GM18502 (cell line): ENCODE results near the gene TOM1L2.

Experiments
- ATAC-seq: cut with Tn5 transposase; IDR thresholded peaks from one replicate; pipeline ENCODE4 v1.9.1; 2021; ENCODE audit warnings: mild to moderate bottlenecking; ENCODE audit not compliant: unreplicated experiment, poor library complexity

The TOM1L2 gene

DNA sequence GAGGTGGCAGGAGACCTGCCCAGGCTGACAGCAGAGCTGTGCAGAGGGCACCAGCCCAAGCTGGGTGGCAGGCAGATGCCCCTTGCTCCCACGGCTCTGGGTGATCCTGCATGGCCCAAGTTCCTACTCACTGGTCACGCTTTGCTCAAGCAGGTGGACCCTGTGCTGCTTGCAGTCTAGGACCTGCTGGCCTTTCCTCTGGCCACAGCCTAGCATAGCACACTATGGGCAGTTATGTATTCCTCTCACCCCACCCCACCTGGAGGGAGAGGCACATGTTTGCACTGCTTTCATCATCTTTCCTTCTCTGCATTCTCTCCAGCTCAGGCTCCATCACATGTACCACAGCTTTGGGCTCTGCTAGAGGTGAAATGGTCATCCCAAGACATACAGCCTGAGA, 115.8 kb downstream of the TOM1L2 start:
- no peak for ATAC-seq

DNA sequence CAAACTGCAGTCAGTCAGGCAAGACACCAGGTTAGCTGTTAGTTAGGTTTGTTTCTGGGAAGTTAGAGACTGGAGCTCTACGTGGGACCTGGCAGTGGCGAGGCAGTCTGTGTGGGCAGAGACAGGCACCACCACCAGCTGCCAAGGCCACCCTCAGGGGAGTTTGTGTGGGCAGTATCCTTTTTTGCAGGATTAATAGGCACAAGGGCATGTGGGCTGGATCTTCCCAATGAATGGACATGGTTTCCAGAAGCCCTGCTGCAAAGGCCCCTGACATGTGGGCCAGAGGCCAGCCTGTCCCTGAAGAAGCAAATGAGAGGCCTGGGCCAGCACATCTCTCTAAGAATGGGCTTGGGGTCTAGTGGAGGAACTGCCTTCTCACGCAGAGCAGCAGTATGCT, 116.2 kb downstream of the TOM1L2 start:
- ATAC-seq, result no peak

DNA sequence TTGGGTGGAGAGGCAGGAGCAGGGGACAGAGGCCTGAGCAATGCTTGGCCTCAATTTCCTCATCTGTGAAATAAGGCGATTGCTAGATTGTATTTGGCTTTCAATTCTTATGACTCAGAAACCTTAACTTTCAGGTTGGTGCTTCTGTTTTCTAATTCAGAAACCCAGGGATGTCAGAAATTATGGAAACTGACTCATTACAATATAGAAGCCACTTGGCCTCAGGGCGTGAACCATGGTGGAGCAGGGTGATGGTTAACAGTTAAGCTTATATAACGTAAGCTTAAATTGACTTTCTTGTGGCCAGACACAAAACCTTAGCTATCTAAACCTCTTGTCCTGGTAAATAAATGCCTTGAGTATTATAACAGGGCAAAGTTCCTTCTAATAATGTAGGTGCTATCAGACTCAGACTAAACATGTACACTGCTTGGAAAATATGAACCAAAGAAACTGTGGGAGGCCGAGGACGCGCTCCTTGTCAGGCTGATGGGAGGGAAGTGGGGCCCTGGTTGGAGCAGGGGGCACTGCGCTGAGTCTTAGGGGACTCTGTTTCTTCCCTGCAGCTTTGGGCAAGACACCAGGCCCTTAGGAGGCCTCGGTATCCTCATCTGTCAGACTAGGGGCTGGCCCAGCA, 118.3 kb downstream of the TOM1L2 start:
- no peak for ATAC-seq

DNA sequence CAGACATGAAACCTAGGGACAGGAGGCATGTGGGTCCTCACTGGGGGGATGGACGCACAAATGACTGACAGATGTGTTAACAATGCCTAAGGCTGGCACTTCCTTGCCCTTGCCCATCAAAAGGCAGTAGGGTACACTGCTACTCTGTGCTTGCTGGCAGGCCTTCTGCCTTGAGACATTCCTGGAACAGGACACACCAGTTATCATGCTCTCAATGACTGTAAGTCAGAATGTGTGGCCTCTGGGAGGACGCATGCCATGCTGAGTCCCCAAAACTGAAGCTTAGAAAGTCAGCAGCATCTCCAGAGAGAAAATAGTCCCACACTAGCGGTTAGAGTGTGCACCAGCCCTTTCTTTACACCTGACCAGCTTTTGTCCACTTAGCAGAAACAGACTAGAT, 119.3 kb downstream of the TOM1L2 start:
- ATAC-seq, result no peak

DNA sequence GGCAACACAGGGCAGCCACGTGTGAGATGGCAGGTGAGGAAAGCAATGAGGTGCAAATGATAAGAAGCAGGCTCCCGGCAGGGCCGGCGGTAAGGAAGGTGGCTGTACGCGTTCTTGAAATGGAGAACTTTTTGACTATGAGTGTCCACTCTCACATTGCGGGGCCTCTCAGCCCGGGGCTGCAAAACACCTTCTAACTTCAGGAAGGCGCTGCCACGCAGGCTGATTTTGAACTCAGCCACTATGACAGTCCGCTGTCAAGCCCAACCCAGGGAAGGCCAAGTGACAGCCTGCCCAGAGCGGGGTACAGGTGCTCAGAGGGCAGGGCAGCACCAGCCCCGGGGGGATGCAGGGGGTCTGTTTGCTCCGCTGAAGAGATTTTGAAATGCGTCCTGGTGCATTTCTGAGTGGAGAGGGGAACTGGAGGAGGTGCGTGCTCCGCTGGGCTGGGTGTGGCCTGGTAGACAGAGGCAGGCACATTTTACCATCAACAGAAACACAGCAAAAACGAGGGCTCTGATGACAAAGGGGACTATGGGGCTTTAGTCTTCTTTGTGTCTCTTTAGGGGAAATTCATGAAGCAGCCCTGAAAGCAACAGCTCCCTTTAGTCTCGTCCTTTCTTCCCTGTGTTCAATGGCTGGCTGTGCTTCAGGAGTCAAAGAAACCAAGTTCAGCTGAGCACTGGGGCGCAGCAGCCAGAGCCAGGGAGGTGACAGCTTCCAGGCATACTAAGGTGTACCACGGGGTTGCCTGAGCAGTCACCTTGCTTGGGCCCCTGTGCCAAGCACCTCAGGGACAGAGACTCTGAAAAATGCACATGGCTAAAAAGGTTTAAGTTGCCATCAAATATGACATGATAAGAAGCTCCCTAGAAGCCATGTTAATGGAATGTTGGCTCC, 120.8 kb downstream of the TOM1L2 start:
- no peak for ATAC-seq

DNA sequence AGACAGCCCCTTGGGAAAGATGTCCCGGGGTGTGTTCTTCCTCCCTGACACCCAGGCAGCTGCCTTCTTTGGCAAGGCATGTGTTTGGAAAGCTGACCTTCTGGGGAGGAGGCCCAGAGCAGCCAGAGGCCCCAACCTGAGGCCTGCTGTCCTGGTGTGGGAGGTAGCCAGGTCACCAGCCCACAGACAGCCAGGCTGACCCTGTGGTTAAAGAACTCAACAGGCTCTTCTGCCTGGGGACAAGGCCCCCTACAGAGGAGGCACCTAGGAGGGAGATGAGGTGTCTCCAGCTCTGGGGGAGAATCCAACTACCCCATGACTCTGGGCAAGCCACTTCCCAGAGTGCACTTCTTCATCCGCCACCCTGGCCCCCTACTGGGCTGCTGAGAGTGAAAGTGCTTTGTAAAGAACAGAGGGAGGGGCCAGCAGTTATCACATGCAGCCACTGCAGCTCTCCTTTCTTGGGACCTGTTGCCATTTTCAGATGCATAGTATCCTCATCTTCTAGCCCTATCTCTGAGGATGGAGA, 122.3 kb downstream of the TOM1L2 start:
- no peak for ATAC-seq

DNA sequence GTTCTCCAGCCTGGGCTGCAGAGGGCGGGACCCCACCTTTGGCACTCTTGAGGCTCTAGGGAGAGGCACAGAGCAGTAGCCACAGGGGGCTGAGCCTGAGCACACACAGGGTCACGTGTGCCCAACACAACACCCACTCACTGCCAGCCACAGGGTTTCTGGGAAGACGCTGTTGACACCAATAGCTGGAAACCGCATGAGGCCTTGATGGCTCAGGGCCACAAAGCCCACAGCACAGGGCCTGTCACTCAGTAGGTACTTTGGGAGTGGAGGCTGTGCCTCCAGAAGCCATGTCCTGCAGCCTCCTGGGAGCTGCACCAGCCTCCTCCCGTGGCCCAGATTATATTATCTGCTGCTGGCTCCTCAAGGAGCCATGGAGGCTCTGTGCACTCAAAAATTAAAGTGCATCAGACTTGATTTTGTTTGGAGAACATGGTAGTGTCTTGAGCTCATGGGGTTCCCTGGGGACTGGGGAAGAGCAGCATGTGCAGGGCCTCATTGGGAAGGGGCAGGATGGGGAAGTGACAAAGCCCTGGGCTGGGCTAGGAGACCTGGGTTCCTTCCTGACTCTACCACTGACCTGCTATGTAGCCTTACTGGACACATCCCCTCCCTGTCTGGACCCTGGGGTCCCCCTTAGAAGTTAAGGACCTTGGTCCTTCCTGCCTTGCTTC, 122.9 kb downstream of the TOM1L2 start:
- ATAC-seq, result peak; percentile 75

DNA sequence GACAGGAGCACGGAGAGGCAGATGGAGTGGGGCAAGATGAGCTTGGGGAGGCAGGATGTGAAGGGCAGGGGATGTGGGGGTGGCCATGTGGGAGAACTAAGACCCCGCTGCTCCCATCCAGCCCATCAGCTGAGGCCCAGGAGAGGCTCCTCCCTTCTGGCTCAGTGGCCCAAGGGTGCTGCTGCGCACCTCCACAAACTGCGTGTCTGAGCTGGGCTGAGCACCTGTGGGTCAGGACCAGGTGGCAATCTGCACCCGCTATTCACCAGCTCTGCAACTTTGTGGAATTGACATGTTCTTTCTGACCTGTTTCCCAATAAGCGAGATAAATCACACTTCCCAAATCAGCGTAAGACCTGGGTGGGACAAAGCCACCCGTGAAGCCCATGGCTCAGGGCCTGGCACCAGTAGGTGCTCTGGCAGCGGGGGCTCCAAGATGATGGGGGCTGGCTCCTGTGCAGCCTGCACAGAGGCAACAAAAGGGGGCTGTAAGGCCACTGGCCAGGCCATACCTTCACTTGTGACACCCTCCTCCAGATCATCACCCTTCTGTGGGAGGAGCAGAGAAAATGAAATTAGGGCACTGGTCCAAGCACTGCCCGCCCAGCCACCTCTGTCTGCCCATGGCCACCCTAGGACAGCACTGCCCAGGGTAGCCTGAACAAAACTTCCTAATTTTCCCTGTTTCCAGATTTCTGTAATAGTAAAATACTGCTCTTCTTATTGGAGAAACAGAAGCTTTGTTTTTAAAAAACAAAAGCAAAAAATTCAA, 123.7 kb downstream of the TOM1L2 start:
- no peak for ATAC-seq

DNA sequence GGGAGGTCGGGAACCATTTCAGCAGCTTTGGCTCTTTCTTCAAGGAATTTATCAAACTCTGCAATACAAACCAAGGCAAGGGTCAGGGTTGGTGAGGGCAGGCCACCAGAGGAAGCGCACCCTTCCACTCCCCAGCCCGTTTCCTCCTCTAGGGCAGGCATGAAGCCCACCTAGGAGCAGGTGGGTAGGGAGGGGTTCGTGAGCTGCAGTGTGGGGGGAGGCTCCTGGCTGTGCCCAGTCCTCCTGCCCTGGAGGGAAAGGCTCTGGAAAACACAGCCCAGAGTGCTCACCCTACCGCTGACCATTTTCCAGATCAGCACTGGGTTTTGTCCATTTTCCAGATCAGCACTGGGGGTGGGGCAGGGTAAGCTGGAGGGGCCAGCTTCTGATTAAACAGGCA, 124.5 kb downstream of the TOM1L2 start:
- ATAC-seq, result no peak

DNA sequence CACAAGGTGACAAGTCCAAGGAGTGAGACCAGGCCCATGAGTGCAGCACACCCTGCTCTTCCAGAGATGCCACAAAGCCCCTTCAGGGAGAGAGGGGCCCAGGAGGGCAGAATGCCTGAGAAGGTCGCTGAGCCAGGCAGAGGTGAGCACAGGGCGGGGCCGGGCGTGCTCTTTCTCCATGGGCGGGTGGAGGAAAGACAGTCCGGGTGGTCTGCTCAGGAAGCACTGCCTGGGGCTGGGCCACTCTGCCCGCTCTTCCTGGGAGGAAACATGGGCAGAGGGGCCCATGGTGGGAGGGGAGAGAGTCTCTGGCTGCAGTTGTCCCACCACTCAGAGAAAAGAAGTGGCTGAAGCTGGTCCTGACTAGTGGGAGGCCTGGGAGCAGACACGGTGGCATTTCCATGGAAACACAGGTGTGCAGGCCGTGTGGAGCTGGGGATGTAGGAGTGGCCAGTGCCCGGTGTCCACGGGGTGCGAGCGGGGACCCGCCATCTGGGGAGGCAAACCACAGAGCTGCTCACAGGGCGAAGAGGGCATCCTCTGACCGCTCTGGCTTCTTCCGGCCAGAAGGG, 125.0 kb downstream of the TOM1L2 start:
- ATAC-seq, result no peak

DNA sequence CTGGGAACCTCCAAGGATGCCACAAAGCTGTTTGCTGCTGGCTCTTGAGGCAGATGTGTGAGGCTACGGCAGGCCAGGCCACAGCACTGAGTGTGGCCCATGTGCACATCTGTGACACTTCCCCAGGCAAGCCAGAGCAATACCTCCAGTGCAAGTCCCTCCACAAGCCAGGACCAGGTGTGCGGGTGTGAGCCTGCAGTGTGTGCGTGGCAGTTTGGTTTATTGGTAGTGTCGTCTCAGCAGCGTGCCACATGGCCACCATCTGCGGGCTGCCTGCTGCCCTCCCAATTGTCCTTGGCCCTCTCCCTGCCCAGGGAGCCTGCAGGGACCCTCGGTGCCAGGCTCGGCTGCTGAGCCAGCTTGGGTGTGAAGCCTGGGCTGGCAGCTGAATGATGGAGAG, 125.6 kb downstream of the TOM1L2 start:
- no peak for ATAC-seq

DNA sequence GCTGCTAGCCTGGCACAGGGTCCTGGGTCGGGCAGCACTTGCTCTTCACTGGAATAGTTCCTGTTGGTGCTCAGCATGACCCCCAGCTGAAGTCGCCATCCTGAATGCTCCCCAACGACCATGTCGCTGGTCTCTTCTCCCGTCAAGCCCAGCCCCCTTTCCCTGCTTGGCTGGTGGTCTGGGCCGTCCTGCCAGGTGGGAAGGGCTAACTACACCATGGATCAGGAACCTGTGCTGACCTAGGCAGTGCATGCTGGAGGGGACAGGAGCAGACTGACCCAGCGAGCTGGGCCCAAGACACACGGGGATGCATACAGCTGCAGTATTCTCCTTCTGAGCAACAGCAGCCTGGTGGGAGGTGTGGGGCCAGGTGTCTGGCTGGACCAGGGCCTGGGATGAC, 126.2 kb downstream of the TOM1L2 start:
- ATAC-seq, result no peak

DNA sequence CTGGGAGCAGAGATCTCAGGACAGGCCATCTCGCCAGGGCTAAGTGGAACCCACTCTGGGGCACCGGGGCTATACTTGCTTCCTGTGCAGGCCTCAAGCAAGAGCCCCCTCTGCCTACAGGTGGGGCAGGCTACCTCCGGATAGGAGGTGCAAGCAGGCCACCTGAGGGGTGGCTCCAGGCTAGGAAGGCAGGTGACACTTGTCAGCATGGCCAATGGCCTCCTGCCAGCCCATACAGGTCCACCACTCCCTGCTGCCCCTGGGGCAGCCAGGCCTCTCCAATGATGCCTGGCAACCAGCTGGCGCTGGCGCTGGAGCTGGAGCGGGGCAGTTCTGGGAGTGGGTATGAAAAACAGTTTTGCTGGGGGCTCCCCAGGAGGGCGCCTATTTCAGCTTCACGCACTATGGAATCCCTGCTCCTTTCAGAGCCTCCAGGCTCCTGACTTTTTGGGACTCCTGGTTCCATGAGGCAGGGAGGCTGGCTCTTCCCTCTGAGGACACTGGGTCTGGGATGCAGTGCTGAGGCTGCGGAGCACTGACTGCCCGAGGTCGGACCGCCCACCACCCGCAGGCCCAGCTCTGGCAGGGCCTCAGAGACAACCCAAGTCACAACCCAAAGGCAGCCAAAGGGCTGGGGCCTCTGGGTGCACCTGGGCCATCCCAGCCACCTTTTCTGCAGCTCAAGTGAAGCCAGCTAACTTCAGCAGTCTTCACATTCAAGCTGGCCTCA, 127.0 kb downstream of the TOM1L2 start:
- no peak for ATAC-seq

DNA sequence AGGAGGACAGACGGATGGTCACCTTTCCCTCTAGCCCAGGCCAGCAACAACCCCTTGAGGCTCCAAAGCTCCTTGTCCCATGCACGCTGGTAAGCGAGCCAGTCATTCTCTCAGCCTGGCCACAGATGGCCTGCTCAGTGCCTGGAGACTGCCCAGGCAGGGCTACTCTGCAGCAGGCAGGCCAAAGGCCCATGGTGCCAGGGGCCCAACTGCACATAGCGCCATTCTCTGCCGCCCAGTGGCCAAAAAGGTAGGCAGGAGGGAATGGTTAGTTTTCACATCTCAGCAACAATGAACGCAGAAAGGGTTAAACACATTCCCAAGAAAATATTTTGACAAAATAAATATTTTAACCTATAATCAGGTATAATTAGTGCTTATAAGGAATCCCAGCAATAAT, 127.7 kb downstream of the TOM1L2 start:
- no peak for ATAC-seq

DNA sequence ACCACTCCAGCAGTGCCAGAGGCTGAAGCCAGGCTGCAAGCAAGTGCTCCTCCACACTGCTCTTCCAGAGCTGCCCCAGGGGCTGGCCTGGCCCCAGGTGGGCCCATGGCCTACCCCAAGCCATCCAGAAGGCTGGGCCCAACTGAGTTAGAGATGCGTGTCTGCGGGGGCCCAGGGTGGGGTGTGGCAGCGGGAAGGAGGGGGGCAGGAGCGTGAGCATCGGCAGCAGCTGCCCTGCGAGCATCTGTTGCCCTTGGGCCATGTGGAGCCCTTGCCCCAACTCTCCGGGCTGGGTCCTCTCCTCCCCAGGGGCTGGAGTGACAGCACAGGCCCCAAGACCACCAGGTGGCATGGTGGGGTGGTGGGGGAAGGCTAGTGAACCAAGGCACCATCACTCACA, 128.1 kb downstream of the TOM1L2 start:
- ATAC-seq, result no peak

DNA sequence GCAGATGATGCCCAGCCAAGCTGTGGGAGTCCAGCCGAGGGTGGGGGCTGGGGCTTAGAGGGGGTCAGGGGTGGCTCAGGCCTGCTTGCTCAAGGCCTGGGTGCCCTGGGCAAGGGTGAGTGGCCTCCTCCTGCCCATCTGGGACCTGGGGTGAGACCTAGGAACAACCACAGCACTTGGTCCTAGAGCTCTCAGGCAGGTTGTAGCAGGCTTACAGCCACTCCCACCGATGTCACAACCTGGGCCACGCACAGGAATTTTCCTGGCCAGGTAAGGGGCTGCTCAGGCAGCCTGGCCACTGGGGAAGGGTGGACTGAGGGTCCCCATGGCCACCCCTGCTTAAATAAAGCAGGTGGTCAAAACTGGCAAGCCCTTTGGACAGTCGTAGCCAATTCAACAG, 129.1 kb downstream of the TOM1L2 start:
- no peak for ATAC-seq

DNA sequence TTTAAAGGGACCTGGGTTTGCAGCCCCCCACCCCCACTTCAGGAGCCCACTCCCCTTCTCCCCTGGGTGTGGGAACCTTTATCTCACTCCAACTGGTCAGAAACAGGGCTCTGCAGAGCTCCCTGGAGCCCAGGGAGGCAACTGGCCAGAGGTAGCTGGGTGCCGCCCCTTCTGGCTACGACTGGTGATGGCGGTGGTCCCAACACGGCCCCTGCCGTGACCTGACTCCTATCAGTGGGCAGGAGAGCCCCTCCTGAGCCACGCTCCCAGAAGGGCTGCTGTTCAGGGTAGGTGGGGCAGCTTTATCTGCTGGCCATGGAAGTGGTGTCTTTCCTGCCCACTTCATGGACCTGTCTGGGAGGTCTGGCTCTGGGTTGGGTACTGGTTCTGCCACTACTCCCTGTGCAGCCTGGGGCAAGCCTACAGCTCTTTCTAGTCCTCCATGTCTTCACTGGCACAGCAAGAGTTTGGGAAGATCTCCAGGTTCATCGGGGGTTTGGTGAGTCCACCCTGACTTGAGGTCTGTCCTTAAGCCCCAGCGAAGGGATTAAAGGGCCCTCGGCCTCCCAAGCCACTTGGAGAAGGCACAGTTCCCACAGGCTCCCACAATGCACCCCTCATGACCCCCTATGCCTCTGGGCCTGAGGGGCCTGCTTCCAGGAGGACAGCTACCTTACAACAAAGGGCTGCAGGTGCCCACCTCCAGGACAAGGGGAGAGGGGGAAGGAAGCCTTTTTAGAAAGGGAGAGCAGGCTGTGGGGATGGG, 129.9 kb downstream of the TOM1L2 start:
- no peak for ATAC-seq

DNA sequence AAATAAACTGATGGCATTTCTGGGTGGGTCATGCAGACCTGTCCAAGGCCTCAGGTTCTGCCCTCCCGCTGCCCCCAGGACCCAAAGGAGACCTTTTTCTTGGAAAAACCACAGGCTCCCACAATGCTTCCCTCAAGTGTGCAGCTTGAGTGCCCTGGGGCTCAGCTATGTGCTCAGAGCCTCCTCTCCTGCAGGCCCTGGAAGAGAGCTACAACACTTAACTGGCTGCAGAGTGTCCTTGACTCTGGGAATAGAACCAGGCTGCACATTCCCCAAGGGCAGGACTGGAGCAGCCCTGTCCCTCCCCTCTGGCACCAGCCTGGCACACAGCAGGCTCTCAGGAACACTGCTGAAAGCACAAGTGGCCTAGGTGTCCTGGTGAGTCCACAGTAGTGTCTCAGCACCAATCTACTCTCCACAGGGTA, 130.6 kb downstream of the TOM1L2 start:
- no peak for ATAC-seq
